ENCODE measurements around the gene FPGS. TPM values are rescaled to one million over a fixed set of nuclear protein-coding genes. Genes with fewer than 3 reads are reported as not detected.
A peak's percentile ranks its signal among the peaks of the same experiment; 100 is the strongest.

FPGS gene
- total RNA-seq, 3 donors from 2014 or later (not counting 1 experiment from before 2014, with no cell fraction given): 99.1 to 108 (median 107) TPM

GRCh38 chr9:127763918-127764384 is 38.7 kb upstream of the FPGS start:
- Mint-ChIP-seq H3K4me3 (no peak overlapping the region), H3K27ac (peak overlapping the region; percentile 80 to 99), H3K4me1 (peaks cover 64 to 67% of the 10 kb centered on the region in 2 donors), H3K9me3 (no peaks in the 10 kb centered on the region), H3K36me3 (no peaks in the 10 kb centered on the region), H3K27me3 (ENCODE audit: low read depth in 2 of 2) (no peaks in the 10 kb centered on the region)
- no peak overlapping the region for H3K27ac ChIP-seq (ENCODE audit: low read length)
- peaks cover 58% of the 10 kb centered on the region for H3K4me1 ChIP-seq (ENCODE audit: control insufficient read depth, insufficient read depth, low read length)
- no peaks in the 10 kb centered on the region for H3K9me3 ChIP-seq (ENCODE audit: control insufficient read depth, insufficient read depth, low read length)
- ATAC-seq (peak; percentile 69 to 76 (median 76)), DNase-seq (peak; percentile 47 to 61)
- no peaks in the 10 kb centered on the region for H3K27me3 ChIP-seq (ENCODE audit: control insufficient read depth, insufficient read depth, low read length)
- 93% methylated on average over 7 of the region's 7 CpGs for WGBS (ENCODE audit: insufficient coverage)
- intact Hi-C loops (cut with micrococcal nuclease): no loop called here
- peak; percentile 31 for TF ChIP-seq CTCF (IDR thresholded peaks at IDR 0.05)
- H3K36me3 ChIP-seq (ENCODE audit: control insufficient read depth, insufficient read depth, low read length): peaks cover 74% of the 10 kb centered on the region
- no peak overlapping the region for H3K4me3 ChIP-seq (ENCODE audit: low read length)

DNA sequence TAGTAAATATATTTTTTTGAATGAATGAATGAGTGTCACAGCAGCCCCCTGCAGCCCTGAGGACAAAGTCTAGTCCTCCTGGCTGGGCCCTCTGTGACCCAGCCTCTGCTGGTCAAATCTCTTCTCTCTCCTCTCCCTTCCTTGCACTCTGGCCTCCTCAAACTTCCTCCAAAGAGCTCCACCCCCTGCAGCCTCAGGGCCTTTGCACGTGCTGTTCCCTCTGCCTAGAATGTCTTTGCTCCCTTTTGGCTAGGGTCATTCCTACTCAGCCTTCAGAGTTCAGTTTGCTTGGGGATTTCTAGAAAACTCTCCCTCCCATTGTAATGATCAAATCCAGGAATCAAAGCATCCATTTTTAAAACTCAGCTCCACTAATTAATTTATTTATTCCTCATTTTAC is 37.3 kb upstream of the FPGS start:
- no peaks in the 10 kb centered on the region for H3K9me3 Mint-ChIP-seq
- H3K4me1 Mint-ChIP-seq: peaks cover 75 to 77% of the 10 kb centered on the region in 2 donors
- 92% methylated on average over 1 of the region's 1 CpG for WGBS (ENCODE audit: insufficient coverage)
- intact Hi-C loops (cut with micrococcal nuclease): no loop called here
- ATAC-seq: no peak
- Histone ChIP-seq H3K36me3 (ENCODE audit: control insufficient read depth, insufficient read depth, low read length) (peaks cover 70% of the 10 kb centered on the region), H3K27ac (ENCODE audit: low read length) (no peak overlapping the region), H3K9me3 (ENCODE audit: control insufficient read depth, insufficient read depth, low read length) (no peaks in the 10 kb centered on the region), H3K27me3 (ENCODE audit: control insufficient read depth, insufficient read depth, low read length) (no peaks in the 10 kb centered on the region), H3K4me3 (ENCODE audit: low read length) (no peak overlapping the region), H3K4me1 (ENCODE audit: control insufficient read depth, insufficient read depth, low read length) (peaks cover 73% of the 10 kb centered on the region)
- no peaks in the 10 kb centered on the region for H3K27me3 Mint-ChIP-seq (ENCODE audit: low read depth in 2 of 2)
- no peak for DNase-seq
- no peak for TF ChIP-seq CTCF (IDR thresholded peaks at IDR 0.05)
- H3K36me3 Mint-ChIP-seq: no peaks in the 10 kb centered on the region
- no peak overlapping the region for H3K4me3 Mint-ChIP-seq
- peak overlapping the region; percentile 95 to 99 for H3K27ac Mint-ChIP-seq

GRCh38 chr9:127767410-127767809 is 35.3 kb upstream of the FPGS start:
- Mint-ChIP-seq H3K36me3 (no peaks in the 10 kb centered on the region), H3K4me3 (peak overlapping the region; percentile 80), H3K9me3 (no peaks in the 10 kb centered on the region), H3K4me1 (peaks cover 78 to 85% of the 10 kb centered on the region in 2 donors), H3K27ac (peak overlapping the region; percentile 95 to 99), H3K27me3 (ENCODE audit: low read depth in 2 of 2) (no peaks in the 10 kb centered on the region)
- 86% methylated on average over 1 of the region's 3 CpGs for WGBS (ENCODE audit: insufficient coverage)
- ATAC-seq (no peak), DNase-seq (peak in 1 of 2 donors; percentile 61)
- H3K4me3 ChIP-seq (ENCODE audit: low read length): no peak overlapping the region
- intact Hi-C loops (cut with micrococcal nuclease): no loop called here
- no peaks in the 10 kb centered on the region for H3K27me3 ChIP-seq (ENCODE audit: control insufficient read depth, insufficient read depth, low read length)
- peak overlapping the region; percentile 51 for H3K27ac ChIP-seq (ENCODE audit: low read length)
- H3K9me3 ChIP-seq (ENCODE audit: control insufficient read depth, insufficient read depth, low read length): no peaks in the 10 kb centered on the region
- TF ChIP-seq CTCF (IDR thresholded peaks at IDR 0.05): no peak
- peaks cover 78% of the 10 kb centered on the region for H3K4me1 ChIP-seq (ENCODE audit: control insufficient read depth, insufficient read depth, low read length)
- peaks cover 65% of the 10 kb centered on the region for H3K36me3 ChIP-seq (ENCODE audit: control insufficient read depth, insufficient read depth, low read length)

- H3K4me3 Mint-ChIP-seq: no peak overlapping the region
- H3K4me1 Mint-ChIP-seq: peaks cover 73 to 80% of the 10 kb centered on the region in 2 donors
- DNase-seq: no peak
Measured at GRCh38 chr9:127767909-127768331, 34.8 kb upstream of the FPGS start.

More at GRCh38 chr9:127767909-127768331, 34.8 kb upstream of the FPGS start:
- no peaks in the 10 kb centered on the region for H3K36me3 Mint-ChIP-seq
- Histone ChIP-seq H3K36me3 (ENCODE audit: control insufficient read depth, insufficient read depth, low read length) (peaks cover 66% of the 10 kb centered on the region), H3K4me3 (ENCODE audit: low read length) (no peak overlapping the region), H3K4me1 (ENCODE audit: control insufficient read depth, insufficient read depth, low read length) (peaks cover 73% of the 10 kb centered on the region), H3K9me3 (ENCODE audit: control insufficient read depth, insufficient read depth, low read length) (no peaks in the 10 kb centered on the region), H3K27me3 (ENCODE audit: control insufficient read depth, insufficient read depth, low read length) (no peaks in the 10 kb centered on the region), H3K27ac (ENCODE audit: low read length) (peak overlapping the region; percentile 51)
- H3K27me3 Mint-ChIP-seq (ENCODE audit: low read depth in 2 of 2): no peaks in the 10 kb centered on the region
- intact Hi-C loops (cut with micrococcal nuclease): no loop called here
- TF ChIP-seq CTCF (IDR thresholded peaks at IDR 0.05): no peak
- H3K27ac Mint-ChIP-seq: peak overlapping the region; percentile 95 to 99
- 81% methylated on average over 12 of the region's 13 CpGs for WGBS (ENCODE audit: insufficient coverage)
- no peak for ATAC-seq
- no peaks in the 10 kb centered on the region for H3K9me3 Mint-ChIP-seq
